Right atrium auricular region (tissue), 2 donors: ENCODE data around the gene PPP1CA. TPM values are rescaled to one million over a fixed set of nuclear protein-coding genes. Genes with fewer than 3 reads are reported as not detected.
A peak's percentile ranks its signal among the peaks of the same experiment; 100 is the strongest.

ENCODE experiments used
- DNase-seq: peaks from one replicate; pipeline ENCODE4 v3.0.0-alpha.2; 2019; ENCODE audit warnings: low spot score
- H3K27ac ChIP-seq, 2 donors: fragments of 200-600 bp; sonication (generic); 1 replicate in 1 of 2; 2 replicates in 1 of 2; pipeline ENCODE4 v1.5.1; 2016 to 2019
- H3K27me3 ChIP-seq, 2 donors: fragments of 200-600 bp; sonication (generic); one replicate each; pipeline versions ENCODE4 v1.5.1 to v1.6.0; 2017 to 2019
- H3K36me3 ChIP-seq: fragments of 200-600 bp; sonication (generic); one replicate; pipeline ENCODE4 v1.5.1; 2016
- H3K4me1 ChIP-seq, 2 donors: fragments of 200-600 bp; sonication (generic); one replicate each; pipeline versions ENCODE4 v1.5.1 to v1.6.0; 2017 to 2019
- H3K4me3 ChIP-seq, 2 donors: fragments of 200-600 bp; sonication (generic); 1 replicate in 1 of 2; 2 replicates in 1 of 2; pipeline ENCODE4 v1.5.1; 2017 to 2019; ENCODE audit warnings: mild to moderate bottlenecking in 1 of 2, moderate library complexity in 1 of 2
- H3K9me3 ChIP-seq, 2 donors: fragments of 200-600 bp; sonication (generic); one replicate each; pipeline ENCODE4 v1.5.1; 2019
- CTCF ChIP-seq, 2 donors: fragments of 200-600 bp; sonication (generic); IDR thresholded peaks; one replicate each; pipeline ENCODE4 v1.5.1; 2019; ENCODE audit warnings: antibody characterized with exemption in 2 of 2
- total RNA-seq, 2 donors: library from RNA; depleted of rRNA; stranded (reverse); fragments of >200 nt; gene quantifications; one replicate each; pipeline ENCODE4 v1.1.0, GENCODE V29; 2016

Gene PPP1CA
- total RNA-seq, 2 donors from 2014 or later: 97.8 to 112 TPM

DNA sequence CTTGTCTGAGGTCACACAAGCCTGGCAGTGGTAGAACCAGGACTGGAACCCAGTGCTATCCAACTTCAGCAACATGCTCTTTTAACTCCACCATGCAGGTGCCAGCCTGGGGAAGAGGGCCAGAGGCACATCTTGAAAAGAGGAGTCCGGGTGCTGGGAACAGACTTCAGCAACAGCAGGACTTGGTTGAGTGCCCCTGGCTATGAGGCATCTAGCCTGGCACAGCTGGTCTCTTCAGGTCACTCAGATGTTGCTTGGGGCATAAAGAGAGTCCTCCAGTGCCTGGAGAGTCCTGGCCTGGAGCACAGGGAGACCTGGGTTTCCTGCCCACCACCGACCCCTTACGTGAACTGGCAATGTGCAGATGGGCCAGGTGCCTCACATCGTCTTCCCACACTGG, 23.1 kb downstream of the PPP1CA start:
- H3K36me3 ChIP-seq: no peaks in the 10 kb centered on the region
- H3K27ac ChIP-seq: no peak overlapping the region
- no peaks in the 10 kb centered on the region for H3K27me3 ChIP-seq
- no peak for DNase-seq
- H3K9me3 ChIP-seq: no peaks in the 10 kb centered on the region
- TF ChIP-seq CTCF (IDR thresholded peaks at IDR 0.05): no peak
- H3K4me1 ChIP-seq: peaks cover 0 to 19% of the 10 kb centered on the region in 2 donors
- no peak overlapping the region for H3K4me3 ChIP-seq

- no peaks in the 10 kb centered on the region for H3K27me3 ChIP-seq
- H3K4me1 ChIP-seq: peaks cover 0 to 20% of the 10 kb centered on the region in 2 donors
- H3K27ac ChIP-seq: no peak overlapping the region
- TF ChIP-seq CTCF (IDR thresholded peaks at IDR 0.05): no peak
- no peak overlapping the region for H3K4me3 ChIP-seq
- no peaks in the 10 kb centered on the region for H3K9me3 ChIP-seq
- no peaks in the 10 kb centered on the region for H3K36me3 ChIP-seq
- DNase-seq: no peak
These were observed 24.5 kb downstream of the PPP1CA start for GRCh38 chr11:67376873-67377808.

GRCh38 chr11:67376063-67376820, 25.4 kb downstream of the PPP1CA start:
- no peaks in the 10 kb centered on the region for H3K9me3 ChIP-seq
- no peaks in the 10 kb centered on the region for H3K36me3 ChIP-seq
- H3K4me3 ChIP-seq: no peak overlapping the region
- H3K4me1 ChIP-seq: peaks cover 0 to 29% of the 10 kb centered on the region in 2 donors
- H3K27me3 ChIP-seq: no peaks in the 10 kb centered on the region
- TF ChIP-seq CTCF (IDR thresholded peaks at IDR 0.05): no peak
- no peak for DNase-seq
- H3K27ac ChIP-seq: no peak overlapping the region

GRCh38 chr11:67375320-67376055, 26.2 kb downstream of the PPP1CA start:
- H3K27ac ChIP-seq: no peak overlapping the region
- TF ChIP-seq CTCF (IDR thresholded peaks at IDR 0.05): no peak

GRCh38 chr11:67374571-67375281, 26.9 kb downstream of the PPP1CA start:
- no peaks in the 10 kb centered on the region for H3K9me3 ChIP-seq
- H3K4me1 ChIP-seq: peaks cover 0 to 44% of the 10 kb centered on the region in 2 donors
- no peak for TF ChIP-seq CTCF (IDR thresholded peaks at IDR 0.05)
- H3K4me3 ChIP-seq: peak overlapping the region in 1 of 2 donors; percentile 77
- H3K27me3 ChIP-seq: no peaks in the 10 kb centered on the region
- H3K27ac ChIP-seq: peak overlapping the region; percentile 89 to 93
- no peak for DNase-seq
- H3K36me3 ChIP-seq: no peaks in the 10 kb centered on the region

More at GRCh38 chr11:67375320-67376055, 26.2 kb downstream of the PPP1CA start:
- no peak for DNase-seq
- H3K4me1 ChIP-seq: peaks cover 0 to 37% of the 10 kb centered on the region in 2 donors
- no peaks in the 10 kb centered on the region for H3K36me3 ChIP-seq
- H3K4me3 ChIP-seq: no peak overlapping the region
- no peaks in the 10 kb centered on the region for H3K27me3 ChIP-seq
- no peaks in the 10 kb centered on the region for H3K9me3 ChIP-seq
